GM18502 (cell line): ENCODE data around the gene SLIT3.
A peak's percentile ranks its signal among the peaks of the same experiment; 100 is the strongest.
"Not testable (repeated sequence)": the region's sequence is repeated elsewhere in the genome, so short reads cannot be mapped to it uniquely, and the experiment has no call there.

Experiments
- ATAC-seq: cut with Tn5 transposase; IDR thresholded peaks from one replicate; pipeline ENCODE4 v1.9.1; 2021; ENCODE audit warnings: mild to moderate bottlenecking; ENCODE audit not compliant: unreplicated experiment, poor library complexity

SLIT3 gene

DNA sequence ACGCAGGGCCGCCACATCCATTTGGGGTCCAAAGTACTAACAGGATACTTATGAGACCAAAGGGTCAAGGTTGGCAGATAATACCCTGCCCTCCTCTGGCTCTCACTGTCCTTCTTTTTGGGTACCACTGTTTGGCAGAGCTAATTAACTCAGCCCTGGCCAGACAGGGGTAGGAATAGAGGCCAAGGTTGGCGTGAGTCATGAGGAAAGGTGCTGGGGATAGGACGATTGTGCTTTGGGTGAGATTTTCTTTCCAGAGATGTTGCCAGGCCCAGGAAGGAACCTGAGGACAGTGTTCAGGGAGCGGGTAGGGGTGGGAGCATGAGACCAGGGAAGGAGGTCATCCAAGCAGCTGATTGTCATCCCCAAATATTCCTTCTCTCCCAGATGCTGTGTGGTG, 529.9 kb downstream of the SLIT3 start:
- ATAC-seq: no peak

DNA sequence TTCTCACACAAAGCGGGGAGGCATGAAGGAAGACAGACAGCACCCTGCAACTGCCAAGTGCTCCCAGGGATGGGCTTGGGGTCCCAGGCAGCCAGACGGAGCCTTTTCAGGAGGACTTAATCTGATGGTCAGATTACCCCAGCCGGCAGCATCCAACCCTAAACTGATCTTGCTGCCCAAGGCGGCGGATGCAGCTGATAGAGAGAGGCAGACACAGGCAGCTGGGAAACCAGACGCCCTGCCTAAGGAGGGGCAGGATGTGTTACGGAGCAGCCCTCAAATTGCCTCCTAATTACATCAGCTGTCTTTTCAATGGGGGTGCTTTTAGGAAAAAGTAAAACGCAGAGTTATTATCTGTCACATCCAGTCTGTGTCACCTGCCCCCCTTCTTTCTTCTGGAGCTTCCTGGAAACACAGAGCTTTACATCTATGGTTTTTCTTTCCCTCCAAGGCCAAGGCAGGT, 530.9 kb downstream of the SLIT3 start:
- no peak for ATAC-seq

DNA sequence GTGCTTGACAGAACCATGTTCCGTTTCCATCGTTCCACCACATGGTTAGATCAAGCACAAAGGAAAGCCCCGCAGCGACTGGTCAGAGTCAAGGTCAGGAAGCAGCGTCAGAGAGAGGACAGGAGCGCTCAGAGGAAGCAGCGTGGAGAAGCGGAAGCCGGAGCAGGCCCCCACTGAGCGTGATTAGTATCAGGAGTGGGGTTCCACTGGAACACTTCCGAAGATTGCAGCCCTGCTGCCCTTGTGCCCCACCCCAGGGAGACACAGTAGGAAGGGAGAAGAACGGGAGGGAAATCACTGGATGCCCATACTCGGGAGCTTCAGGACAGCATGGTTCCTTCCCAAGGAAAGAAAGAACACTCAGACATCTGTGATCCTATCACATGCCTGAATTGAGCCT, 532.8 kb downstream of the SLIT3 start:
- ATAC-seq: no peak

DNA sequence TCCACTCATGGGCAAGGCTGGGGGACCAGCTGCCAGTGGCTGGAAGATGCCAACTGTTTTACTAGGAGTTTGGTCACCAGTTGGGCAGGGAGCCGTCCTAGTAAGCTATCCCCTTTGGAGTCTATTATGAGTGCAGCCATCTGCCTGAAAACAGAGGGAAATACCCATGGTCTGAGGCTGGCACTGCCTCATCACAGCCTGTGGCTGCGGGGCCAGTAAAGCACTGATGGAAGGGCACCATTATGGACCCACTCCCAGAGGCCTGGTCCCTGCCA, 534.6 kb downstream of the SLIT3 start:
- ATAC-seq: no peak

DNA sequence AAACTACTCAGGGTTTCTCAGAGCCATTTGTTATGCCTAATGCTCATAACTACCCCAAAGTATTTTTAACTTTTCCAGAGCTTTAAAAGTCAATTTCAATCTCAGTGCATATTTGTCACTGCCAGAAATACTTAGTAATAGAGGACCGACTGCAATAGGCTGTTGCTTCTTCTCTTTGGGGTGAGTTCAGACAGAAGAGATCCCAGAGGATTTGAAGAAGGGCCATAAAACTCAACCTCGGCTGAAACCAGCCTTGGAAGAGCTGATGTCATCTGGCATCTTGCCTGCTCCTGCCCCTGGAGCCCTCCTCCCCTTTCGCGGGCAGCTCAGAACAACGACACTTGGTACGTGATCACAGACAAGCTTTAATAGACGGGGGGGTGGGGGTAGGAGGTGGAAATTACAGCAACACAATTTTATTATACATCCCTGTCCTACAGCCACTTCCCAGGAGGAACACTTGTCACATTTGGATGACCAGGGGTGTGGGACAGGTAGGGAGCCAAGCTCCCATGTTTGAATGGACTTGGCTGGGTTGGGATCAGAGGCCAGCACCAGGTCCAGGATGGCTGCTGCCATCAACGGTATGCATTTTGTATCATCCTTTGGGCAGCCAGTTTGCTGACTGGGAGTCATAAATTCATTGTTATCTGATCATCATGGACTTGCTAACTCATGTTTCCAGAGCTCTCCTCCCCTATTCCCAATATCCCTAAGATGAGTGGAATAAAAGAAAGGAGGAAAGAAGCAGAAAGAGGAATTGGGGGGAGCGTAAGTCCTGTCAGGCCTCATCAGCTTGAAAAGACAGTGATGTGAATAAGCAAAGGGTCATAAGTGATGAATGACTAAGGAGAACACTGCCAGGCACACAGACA, 535.2 kb downstream of the SLIT3 start:
- no peak for ATAC-seq

DNA sequence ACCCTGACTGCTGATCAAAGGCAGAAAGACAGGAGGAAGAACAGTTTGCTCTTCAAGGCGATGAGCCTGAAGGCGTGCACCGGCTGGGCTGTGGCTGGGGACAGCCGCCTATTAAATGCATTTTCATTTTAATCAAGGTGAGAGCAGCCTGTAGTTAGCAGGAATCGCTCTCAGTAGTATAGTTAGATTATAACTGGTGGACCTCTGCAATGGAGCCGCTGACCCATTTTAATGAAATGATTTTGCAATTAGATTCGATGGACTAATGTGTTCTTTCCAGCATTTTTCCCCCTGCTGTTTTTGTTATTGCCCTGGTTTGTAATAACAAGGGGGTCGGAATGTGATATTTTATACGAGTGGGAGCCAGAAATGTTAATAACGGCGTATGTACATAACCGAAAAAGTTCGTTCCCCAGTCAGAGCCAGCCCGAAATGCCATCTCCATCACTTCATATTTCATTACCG, 535.8 kb downstream of the SLIT3 start:
- no peak for ATAC-seq

DNA sequence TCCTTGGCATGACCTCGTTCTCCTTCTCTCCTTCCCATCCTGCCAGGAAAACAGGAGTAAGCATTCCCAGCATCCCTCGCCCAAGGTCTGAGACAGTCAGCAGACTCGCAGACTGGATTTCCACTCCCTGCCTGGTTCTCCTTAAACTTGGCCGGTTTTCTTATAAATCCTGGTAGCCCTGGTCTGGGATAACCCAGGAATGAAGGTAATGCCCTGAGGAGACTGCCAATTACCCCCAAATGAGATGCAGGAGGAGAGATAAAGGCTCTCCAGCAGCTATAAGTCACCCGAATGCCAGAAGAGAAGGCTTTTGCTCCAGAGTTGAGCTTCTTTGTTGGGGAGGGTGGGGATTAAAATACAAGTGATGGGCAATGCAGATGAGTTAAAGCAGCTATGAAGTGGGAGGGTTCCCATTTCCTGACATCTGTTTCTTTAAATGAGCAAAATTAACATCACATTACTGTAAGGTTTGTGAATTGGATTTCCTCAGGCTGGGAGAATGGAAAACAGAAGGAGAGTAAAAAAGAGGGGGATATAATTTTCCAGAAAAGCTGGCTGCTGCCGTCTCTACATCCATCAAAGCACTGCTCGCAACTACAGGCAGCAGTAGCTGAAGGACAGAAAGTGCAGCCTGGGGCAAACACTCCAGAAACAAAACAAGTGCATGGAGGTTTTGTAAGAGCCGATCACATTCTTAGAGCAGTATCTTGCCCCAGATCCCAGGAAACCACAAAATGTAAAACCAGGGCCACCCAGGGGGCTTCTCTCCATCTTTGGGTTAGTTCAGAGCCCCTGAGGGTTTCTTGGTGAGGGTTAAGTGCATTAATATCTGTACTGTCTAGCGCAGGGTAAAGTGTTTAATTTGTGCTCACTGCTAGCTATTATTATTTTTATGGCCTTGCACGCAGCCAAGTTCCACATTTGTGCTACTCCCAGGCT, 544.2 kb downstream of the SLIT3 start:
- ATAC-seq: no peak

DNA sequence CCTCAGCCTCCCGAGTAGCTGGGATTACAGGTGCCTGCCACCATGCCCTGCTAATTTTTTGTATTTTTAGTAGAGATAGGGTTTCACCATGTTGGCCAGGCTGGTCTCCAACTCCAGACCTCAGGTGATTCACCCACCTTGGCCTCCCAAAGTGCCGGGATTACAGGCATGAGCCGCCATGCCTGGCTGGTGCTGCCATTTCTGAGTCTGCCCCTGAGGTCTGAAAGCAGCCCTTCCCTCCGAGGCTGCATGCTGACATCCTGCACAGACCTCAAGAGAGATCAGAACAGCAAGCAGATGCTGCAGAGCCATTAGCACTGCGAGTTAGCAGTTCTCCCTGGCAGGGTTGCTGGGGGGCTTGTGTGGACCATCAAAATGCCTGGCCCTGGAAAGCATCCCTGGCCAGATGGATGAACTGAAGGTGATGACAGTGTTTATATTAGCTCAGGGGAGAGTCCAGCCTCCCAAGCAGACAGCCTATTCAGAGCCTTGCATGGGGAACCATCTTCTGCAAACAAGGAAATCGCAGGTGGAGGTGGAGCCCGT, 545.3 kb downstream of the SLIT3 start:
- ATAC-seq: no peak

DNA sequence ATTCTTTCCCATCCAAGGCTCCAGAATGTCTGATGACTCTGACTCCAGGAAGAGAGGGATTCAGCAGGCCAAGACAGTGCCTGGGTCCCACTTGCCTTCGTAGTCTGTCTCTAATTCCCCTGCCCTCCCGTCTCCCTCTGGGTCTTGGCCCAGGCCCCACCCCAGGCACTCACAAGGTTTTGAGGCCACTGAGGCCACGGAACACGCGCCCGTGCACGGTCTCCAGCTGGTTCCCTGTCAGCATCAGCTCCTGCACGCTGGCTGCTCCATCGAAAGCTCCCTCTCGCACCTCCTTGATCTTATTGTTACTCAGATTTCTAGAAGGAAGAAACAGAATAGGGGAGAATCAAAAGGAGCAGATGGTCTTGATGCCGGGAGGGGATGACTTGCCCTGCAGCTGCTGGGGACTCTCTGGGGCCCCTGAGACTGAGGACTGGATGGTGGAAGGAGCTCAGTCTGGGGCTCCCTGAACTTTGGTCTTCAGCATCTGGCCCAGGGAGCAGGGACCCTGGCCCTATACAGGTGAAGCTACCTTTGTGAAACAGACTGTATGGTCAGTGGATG, 547.2 kb downstream of the SLIT3 start:
- no peak for ATAC-seq

DNA sequence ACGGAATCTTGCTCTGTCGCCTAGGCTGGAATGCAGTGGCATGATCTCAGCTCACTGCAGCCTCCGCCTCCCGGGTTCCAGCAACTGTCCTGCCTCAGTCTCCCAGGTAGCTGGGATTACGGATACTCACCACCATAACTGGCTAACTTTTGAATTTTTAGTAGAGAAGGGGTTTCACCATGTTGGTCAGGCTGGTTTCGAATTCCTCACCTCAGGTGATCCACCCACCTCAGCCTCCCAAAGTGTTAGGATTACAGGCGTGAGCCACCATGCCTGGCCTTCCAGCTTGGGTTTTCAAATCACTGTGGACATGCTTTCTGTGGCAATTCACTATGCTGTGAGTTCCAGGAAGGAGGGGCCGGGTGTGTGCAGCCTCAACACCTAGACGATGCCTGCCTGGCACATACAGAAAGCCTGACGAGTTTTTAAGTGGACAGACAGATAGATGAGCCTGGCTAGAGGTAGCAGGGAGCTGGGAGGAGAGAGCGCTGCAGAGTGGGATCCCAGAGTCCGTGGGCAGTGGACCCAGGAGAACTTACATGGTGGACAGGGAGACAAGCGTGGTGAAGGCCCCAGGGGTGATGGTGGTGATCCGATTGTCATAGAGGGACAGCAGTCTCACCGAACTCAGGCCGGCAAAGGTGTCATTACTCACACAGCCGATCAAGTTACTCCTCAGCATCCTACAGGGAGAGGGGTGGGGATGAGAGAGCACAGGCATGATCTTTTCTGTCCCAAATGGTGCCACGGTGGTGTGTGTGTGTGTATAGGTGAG, 548.3 kb downstream of the SLIT3 start:
- no peak for ATAC-seq

DNA sequence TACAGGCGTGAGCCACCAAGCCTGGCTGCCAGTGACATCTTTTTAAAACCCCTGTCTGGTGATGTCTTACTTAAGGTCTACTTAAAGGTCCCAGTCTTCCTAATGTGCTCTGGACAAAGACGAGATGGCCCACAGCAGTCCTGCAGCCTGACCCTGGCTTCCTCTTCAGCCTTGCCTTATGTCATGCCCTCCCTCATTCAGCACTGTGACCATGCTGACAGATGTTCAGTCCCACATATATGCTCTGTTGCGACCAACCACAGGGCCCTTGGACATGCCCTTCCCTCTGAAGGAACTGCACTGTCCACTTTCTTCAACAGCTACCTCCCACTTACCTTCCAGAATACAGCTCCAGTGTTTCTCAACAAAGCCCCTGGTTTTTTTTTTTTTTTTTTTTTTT, 548.9 kb downstream of the SLIT3 start:
- no peak for ATAC-seq

DNA sequence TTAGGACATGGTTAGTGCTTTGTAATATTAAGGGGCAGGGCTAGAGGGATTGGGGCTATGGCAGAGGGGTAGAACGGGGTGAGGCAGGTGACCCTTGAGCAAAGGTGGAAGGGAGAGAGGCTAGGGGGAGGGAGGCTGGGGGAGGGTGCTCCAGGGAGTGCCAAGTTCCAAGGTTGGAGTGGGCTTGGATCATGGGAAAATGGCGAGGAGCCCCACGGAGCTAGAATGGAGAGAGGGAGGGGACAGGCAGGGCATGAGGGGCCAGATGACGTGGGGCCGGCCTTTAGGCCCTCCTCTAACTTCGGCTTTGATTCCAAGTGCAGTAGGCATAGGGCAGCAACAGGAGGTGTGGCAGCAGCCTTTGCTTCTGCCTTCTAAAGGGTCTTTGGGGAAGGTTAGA, 550.0 kb downstream of the SLIT3 start:
- no peak for ATAC-seq

DNA sequence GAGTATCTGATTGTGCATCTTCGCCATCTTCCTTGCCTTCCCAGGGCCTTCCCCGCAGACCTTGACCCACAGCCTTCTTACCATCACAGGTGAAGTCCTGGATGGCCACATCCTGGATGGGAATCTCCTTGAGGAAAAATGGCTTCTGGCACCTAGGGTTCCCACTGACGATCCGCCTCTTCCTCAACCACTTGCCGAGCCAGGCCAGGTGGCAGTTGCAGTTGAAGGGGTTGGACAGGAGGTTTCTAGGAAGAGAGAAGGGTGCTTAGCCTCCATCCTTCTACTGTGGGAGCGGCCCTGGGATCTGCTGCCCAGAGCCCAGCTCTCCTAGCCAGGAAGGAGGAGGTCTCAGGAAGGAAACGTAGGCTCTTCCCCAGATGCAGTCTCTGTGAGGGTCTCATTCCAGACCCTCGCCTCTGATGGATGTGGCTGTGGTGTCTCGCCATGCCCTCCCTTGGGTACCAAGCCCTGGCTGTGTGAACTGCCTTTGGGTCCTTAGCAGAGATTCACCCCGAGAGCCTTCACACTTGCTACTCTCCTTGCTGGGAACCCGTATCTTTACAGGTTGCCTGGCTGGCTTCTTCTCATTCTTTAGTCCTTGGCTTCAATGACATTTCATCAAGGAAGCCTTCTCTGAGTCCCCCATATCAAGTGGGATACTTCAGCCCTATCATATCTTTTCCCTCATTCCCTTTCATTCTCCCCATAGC, 551.4 kb downstream of the SLIT3 start:
- ATAC-seq: no peak

DNA sequence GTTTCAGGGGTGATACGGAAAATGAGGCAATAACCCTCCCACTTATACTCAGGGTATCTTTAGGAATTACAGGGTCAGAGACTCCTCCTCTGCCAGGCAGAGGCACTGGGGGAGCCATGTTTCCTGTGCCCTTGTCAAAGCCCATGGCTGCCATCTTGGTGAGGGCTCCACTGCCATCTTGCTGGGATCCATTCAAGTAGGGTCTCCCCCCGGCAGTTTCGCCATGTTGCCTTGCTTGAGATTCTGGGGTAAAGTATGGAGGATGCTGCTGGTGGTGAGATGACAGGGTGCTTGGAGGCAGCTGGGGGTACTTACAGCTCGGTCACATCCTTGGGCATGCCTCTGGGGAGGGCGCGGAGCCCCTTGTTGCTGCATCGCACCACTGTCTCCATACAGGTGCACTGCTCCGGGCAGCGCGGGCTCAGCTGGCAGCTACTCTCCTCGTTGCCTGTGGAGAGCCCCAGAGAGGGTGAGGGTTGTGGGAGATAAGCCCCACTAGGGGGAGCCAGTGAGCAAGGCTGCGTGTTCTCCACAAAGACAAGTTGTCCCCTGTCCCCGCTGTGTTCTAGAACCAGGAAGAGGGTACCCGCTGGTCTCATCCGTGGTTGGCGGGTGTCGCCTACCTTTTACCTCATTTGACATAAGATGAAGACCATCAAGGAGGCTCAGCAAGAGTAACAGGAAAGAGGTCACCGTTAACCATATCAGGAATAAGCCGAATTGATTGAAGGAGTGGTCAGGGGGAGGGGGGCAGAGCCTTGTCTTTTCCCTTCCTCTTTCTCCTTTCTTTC, 552.8 kb downstream of the SLIT3 start:
- peak; percentile 85 for ATAC-seq

DNA sequence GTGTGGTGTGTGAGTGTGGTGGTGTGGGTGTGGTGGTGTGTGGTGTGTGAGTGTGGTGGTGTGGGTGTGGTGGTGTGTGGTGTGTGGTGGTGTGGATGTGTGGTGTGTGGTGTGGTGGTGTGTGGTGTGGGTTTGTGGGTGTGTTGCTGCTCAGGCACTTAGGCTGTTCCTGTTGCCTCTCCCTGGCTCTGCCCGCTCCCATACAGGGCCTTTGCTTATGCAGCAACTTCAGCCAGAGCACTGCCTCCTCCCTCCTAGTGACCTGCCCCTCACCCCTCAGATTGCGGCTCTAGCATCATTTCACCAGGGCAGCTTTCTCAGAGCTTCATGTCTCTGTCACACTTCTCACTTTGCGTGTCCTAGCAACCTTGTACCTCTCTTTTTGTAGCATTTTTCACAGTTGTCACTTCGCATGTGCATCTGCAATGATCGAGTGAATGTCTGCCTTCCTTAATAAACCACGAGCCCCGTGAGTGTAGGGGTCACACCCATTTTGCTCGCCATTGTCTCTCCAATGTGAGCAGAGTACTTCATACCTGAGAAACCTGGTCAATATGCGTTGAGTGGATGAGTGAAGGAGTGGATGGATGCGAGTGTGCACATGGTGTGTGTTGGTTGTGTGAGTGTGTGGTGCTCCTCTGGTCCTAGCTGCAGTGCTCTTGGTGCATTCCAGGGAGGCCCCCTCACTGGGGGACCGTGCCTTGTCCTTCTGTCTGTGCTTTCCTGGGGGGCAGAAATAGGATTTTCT, 553.9 kb downstream of the SLIT3 start:
- no peak for ATAC-seq

DNA sequence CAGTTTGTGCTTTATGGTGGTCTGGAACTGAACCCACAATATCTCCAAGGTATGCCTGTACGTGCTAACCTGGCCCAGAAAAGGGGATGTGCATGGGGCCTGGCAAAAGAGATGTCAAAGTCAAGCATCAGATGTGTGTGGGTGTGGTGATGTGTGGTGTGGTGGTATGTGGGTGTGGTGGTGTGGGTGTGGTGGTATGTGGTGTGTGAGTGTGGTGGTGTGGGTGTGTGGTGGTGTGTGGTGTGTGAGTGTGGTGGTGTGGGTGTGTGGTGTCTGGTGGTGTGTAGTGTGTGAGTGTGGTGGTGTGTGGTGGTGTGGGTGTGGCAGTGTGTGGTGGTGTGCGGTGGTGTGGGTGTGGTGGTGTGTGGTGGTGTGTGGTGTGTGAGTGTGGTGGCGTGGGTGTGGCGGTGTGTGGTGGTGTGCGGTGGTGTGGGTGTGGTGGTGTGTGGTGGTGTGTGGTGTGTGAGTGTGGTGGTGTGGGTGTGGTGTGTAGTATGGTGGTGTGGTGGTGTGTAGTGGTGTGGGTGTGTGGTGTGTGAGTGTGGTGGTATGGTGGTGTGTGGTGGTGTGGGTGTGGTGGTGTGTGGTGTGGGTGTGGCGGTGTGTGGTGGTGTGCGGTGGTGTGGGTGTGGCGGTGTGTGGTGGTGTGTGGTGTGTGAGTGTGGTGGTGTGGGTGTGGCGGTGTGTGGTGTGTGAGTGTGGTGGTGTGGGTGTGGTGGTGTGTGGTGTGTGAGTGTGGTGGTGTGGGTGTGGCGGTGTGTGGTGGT, 554.6 kb downstream of the SLIT3 start:
- ATAC-seq: not testable (repeated sequence)

DNA sequence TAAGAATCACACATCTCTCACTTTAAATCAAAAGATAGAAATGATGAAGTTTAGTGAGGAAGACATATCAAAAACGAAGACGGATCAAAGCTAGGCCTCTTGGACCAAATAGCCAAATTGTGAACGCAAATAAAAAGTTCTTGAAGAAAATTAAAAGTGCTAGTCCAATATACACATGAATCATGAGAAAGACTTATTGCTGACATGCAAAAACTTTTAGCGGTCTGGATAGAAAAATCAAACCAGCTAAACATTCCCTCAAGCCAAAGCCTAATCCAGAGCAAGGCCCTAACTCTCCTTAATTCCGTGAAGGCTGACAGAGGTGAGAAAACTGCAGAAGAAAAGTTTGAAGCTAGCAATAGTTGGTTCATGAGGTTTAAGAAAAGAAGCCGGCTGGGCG, 557.3 kb downstream of the SLIT3 start:
- no peak for ATAC-seq
